IMR-90 (cell line): ENCODE data around the gene CLDN10.

Experiments
- BHLHE40 ChIP-seq: fragments of 150-350 bp; IDR thresholded peaks from 2 replicates; pipeline ENCODE4 v1.6.1; 2016; ENCODE audit warnings: mild to moderate bottlenecking, low read depth, low read length
- CEBPB ChIP-seq: IDR thresholded peaks from 2 replicates; pipeline ENCODE4 v1.6.1; 2012; ENCODE audit warnings: low read depth, low read length, improper control_type of control experiment
- CHD1 ChIP-seq: IDR thresholded peaks from 2 replicates; pipeline ENCODE4 v1.6.1; 2012; ENCODE audit warnings: low read depth, low read length, improper control_type of control experiment
- CTCF ChIP-seq: conservative IDR thresholded peaks from 2 replicates; pipeline ENCODE4 v1.5.1; 2012; ENCODE audit warnings: mild to moderate bottlenecking, low read depth, low read length, improper control_type of control experiment
- MAFK ChIP-seq: IDR thresholded peaks from 2 replicates; pipeline ENCODE4 v1.6.1; 2012; ENCODE audit warnings: low read depth, low read length, improper control_type of control experiment
- MAZ ChIP-seq: IDR thresholded peaks from 2 replicates; pipeline ENCODE4 v1.6.1; 2012; ENCODE audit warnings: low read depth, mild to moderate bottlenecking, low read length, improper control_type of control experiment, moderate library complexity, borderline replicate concordance
- POLR2A ChIP-seq: IDR thresholded peaks from 2 replicates; pipeline ENCODE4 v1.6.1; 2012; ENCODE audit warnings: mild to moderate bottlenecking, low read depth, low read length
- RAD21 ChIP-seq: IDR thresholded peaks from 2 replicates; pipeline ENCODE4 v1.6.1; 2012; ENCODE audit warnings: low read length, improper control_type of control experiment
- RCOR1 ChIP-seq: IDR thresholded peaks from 2 replicates; pipeline ENCODE4 v1.6.1; 2012; ENCODE audit warnings: mild to moderate bottlenecking, low read length, improper control_type of control experiment; ENCODE audit not compliant: insufficient replicate concordance
- RFX5 ChIP-seq: IDR thresholded peaks from 2 replicates; pipeline ENCODE4 v1.8.0; 2012; ENCODE audit warnings: low read depth, mild to moderate bottlenecking, low read length, moderate library complexity
- SMC3 ChIP-seq: fragments of 150-350 bp; IDR thresholded peaks from 2 replicates; pipeline ENCODE4 v1.6.1; 2016; ENCODE audit warnings: low read depth, mild to moderate bottlenecking, antibody characterized with exemption, low read length, moderate library complexity

- no peak for TF ChIP-seq CTCF
- TF ChIP-seq RAD21: no peak
- TF ChIP-seq RCOR1: no peak
- no peak for TF ChIP-seq CEBPB
- no peak for TF ChIP-seq POLR2A
- no peak for TF ChIP-seq CHD1
- no peak for TF ChIP-seq SMC3
- TF ChIP-seq MAZ: no peak
- TF ChIP-seq MAFK: no peak
- TF ChIP-seq BHLHE40: no peak
- TF ChIP-seq RFX5: no peak
Measured at GRCh38 chr13:95547531-95548167, 4.9 kb upstream of the CLDN10 start.
